GM18909 (cell line): ENCODE results near the gene CDHR1.
A peak's percentile ranks its signal among the peaks of the same experiment; 100 is the strongest.

ENCODE experiments used
- ATAC-seq: cut with Tn5 transposase; IDR thresholded peaks from one replicate; pipeline ENCODE4 v1.9.1; 2021; ENCODE audit warnings: mild to moderate bottlenecking; ENCODE audit not compliant: unreplicated experiment, poor library complexity

Gene CDHR1

GRCh38 chr10:84196941-84197340 is 2.6 kb downstream of the CDHR1 start:
- no peak for ATAC-seq

GRCh38 chr10:84197643-84198042 is 3.3 kb downstream of the CDHR1 start:
- ATAC-seq = no peak

GRCh38 chr10:84198206-84198915 is 4.0 kb downstream of the CDHR1 start:
- ATAC-seq = no peak

GRCh38 chr10:84200537-84201243 is 6.4 kb downstream of the CDHR1 start:
- no peak for ATAC-seq

- no peak for ATAC-seq
Observed at GRCh38 chr10:84201244-84201606, 6.9 kb downstream of the CDHR1 start.

GRCh38 chr10:84201682-84202081 is 7.3 kb downstream of the CDHR1 start:
- no peak for ATAC-seq

- no peak for ATAC-seq
Observed at GRCh38 chr10:84202349-84202748, 8.0 kb downstream of the CDHR1 start.

GRCh38 chr10:84204122-84204521 is 9.8 kb downstream of the CDHR1 start:
- ATAC-seq = peak; percentile 65

- ATAC-seq = no peak
Observed at GRCh38 chr10:84204610-84205009, 10.3 kb downstream of the CDHR1 start.

- ATAC-seq = peak; percentile 81
Observed at GRCh38 chr10:84205049-84205852, 10.9 kb downstream of the CDHR1 start.

GRCh38 chr10:84205853-84206525 is 11.7 kb downstream of the CDHR1 start:
- no peak for ATAC-seq

GRCh38 chr10:84208023-84208422 is 13.7 kb downstream of the CDHR1 start:
- no peak for ATAC-seq

- ATAC-seq = no peak
Observed at GRCh38 chr10:84211566-84211965, 17.2 kb downstream of the CDHR1 start.

GRCh38 chr10:84212014-84212413 is 17.7 kb downstream of the CDHR1 start:
- ATAC-seq = no peak

- ATAC-seq = no peak
Observed at GRCh38 chr10:84213076-84213475, 18.7 kb downstream of the CDHR1 start.

GRCh38 chr10:84214046-84214572 is 19.8 kb downstream of the CDHR1 start:
- no peak for ATAC-seq

- ATAC-seq = peak; percentile 82
Observed at GRCh38 chr10:84214612-84215235, 20.4 kb downstream of the CDHR1 start.

GRCh38 chr10:84216834-84217233 is 22.5 kb downstream of the CDHR1 start:
- no peak for ATAC-seq

- no peak for ATAC-seq
Observed at GRCh38 chr10:84217746-84218145, 23.4 kb downstream of the CDHR1 start.

- ATAC-seq = no peak
Observed at GRCh38 chr10:84221916-84222315, 27.6 kb downstream of the CDHR1 start.
